Measurements from ENCODE around the gene CLUH. TPM values are rescaled to one million over a fixed set of nuclear protein-coding genes. Genes with fewer than 3 reads are reported as not detected.
"Not testable (repeated sequence)": the region's sequence is repeated elsewhere in the genome, so short reads cannot be mapped to it uniquely, and the experiment has no call there.

CLUH gene
- total RNA-seq, 1 donor from 2014 or later = 53.6 TPM

GRCh38 chr17:2701161-2701995 is 10.2 kb downstream of the CLUH start:
- H3K27me3 Mint-ChIP-seq (ENCODE audit: low read depth, unreplicated experiment) = no peaks in the 10 kb centered on the region
- Histone ChIP-seq H3K4me1 (ENCODE audit: insufficient read depth, low read length) (peaks cover 12% of the 10 kb centered on the region), H3K79me2 (ENCODE audit: insufficient read depth, low read length) (peaks cover 28% of the 10 kb centered on the region), H3K27ac (ENCODE audit: low read depth, low read length) (no peak overlapping the region), H3K4me3 (ENCODE audit: insufficient read depth, low read depth, low read length) (no peak overlapping the region), H4K20me1 (ENCODE audit: insufficient read depth, low read length) (peaks cover 34% of the 10 kb centered on the region), H3K4me2 (ENCODE audit: low read length) (no peak overlapping the region), H3K9ac (ENCODE audit: low read length) (no peak overlapping the region), H3K9me3 (ENCODE audit: insufficient read depth, low read depth, low read length) (no peaks in the 10 kb centered on the region), H2AFZ (ENCODE audit: low read depth, low read length) (no peak overlapping the region), H3K36me3 (ENCODE audit: insufficient read depth, low read length) (peaks cover 11% of the 10 kb centered on the region), H3K27me3 (ENCODE audit: insufficient read depth, low read length) (no peaks in the 10 kb centered on the region)
- H3K4me1 Mint-ChIP-seq (ENCODE audit: low read depth, unreplicated experiment) = peaks cover 9% of the 10 kb centered on the region
- no peaks in the 10 kb centered on the region for H3K9me3 Mint-ChIP-seq (ENCODE audit: unreplicated experiment)
- no peak for TF ChIP-seq EZH2 (IDR thresholded peaks at IDR 0.05; ENCODE audit: insufficient read depth, low read length)
- H3K27ac Mint-ChIP-seq (ENCODE audit: unreplicated experiment) = no peak overlapping the region
- H3K36me3 Mint-ChIP-seq (ENCODE audit: low read depth, unreplicated experiment) = peaks cover 8% of the 10 kb centered on the region
- H3K4me3 Mint-ChIP-seq (ENCODE audit: unreplicated experiment) = no peak overlapping the region
- no peak for DNase-seq (ENCODE audit: low read depth)
- no peak for FAIRE-seq

GRCh38 chr17:2700491-2701141 is 10.9 kb downstream of the CLUH start:
- Histone ChIP-seq H3K27ac (ENCODE audit: low read depth, low read length) (no peak overlapping the region), H3K79me2 (ENCODE audit: insufficient read depth, low read length) (peaks cover 21% of the 10 kb centered on the region), H3K4me2 (ENCODE audit: low read length) (no peak overlapping the region), H3K27me3 (ENCODE audit: insufficient read depth, low read length) (no peaks in the 10 kb centered on the region), H3K9me3 (ENCODE audit: insufficient read depth, low read depth, low read length) (no peaks in the 10 kb centered on the region), H2AFZ (ENCODE audit: low read depth, low read length) (no peak overlapping the region), H3K36me3 (ENCODE audit: insufficient read depth, low read length) (peaks cover 11% of the 10 kb centered on the region), H3K4me1 (ENCODE audit: insufficient read depth, low read length) (peaks cover 9% of the 10 kb centered on the region), H3K9ac (ENCODE audit: low read length) (no peak overlapping the region), H3K4me3 (ENCODE audit: insufficient read depth, low read depth, low read length) (no peak overlapping the region), H4K20me1 (ENCODE audit: insufficient read depth, low read length) (peaks cover 26% of the 10 kb centered on the region)
- H3K27me3 Mint-ChIP-seq (ENCODE audit: low read depth, unreplicated experiment) = no peaks in the 10 kb centered on the region
- no peak overlapping the region for H3K27ac Mint-ChIP-seq (ENCODE audit: unreplicated experiment)
- H3K9me3 Mint-ChIP-seq (ENCODE audit: unreplicated experiment) = no peaks in the 10 kb centered on the region
- peaks cover 8% of the 10 kb centered on the region for H3K36me3 Mint-ChIP-seq (ENCODE audit: low read depth, unreplicated experiment)
- no peak for FAIRE-seq
- TF ChIP-seq CTCF (IDR thresholded peaks at IDR 0.05; ENCODE audit: insufficient read depth, low read depth, low read length) = no peak
- TF ChIP-seq EZH2 (IDR thresholded peaks at IDR 0.05; ENCODE audit: insufficient read depth, low read length) = no peak
- peaks cover 7% of the 10 kb centered on the region for H3K4me1 Mint-ChIP-seq (ENCODE audit: low read depth, unreplicated experiment)
- no peak for DNase-seq (ENCODE audit: low read depth)
- H3K4me3 Mint-ChIP-seq (ENCODE audit: unreplicated experiment) = no peak overlapping the region

GRCh38 chr17:2700030-2700490 is 11.5 kb downstream of the CLUH start:
- TF ChIP-seq CTCF (IDR thresholded peaks at IDR 0.05; ENCODE audit: insufficient read depth, low read depth, low read length) = no peak
- TF ChIP-seq EZH2 (IDR thresholded peaks at IDR 0.05; ENCODE audit: insufficient read depth, low read length) = no peak
- Histone ChIP-seq H3K27ac (ENCODE audit: low read depth, low read length) (no peak overlapping the region), H3K27me3 (ENCODE audit: insufficient read depth, low read length) (no peaks in the 10 kb centered on the region), H3K36me3 (ENCODE audit: insufficient read depth, low read length) (peaks cover 11% of the 10 kb centered on the region), H2AFZ (ENCODE audit: low read depth, low read length) (no peak overlapping the region), H3K9ac (ENCODE audit: low read length) (no peak overlapping the region), H3K4me2 (ENCODE audit: low read length) (no peak overlapping the region), H3K79me2 (ENCODE audit: insufficient read depth, low read length) (peaks cover 15% of the 10 kb centered on the region), H3K9me3 (ENCODE audit: insufficient read depth, low read depth, low read length) (no peaks in the 10 kb centered on the region), H3K4me1 (ENCODE audit: insufficient read depth, low read length) (peaks cover 4% of the 10 kb centered on the region), H4K20me1 (ENCODE audit: insufficient read depth, low read length) (peaks cover 21% of the 10 kb centered on the region), H3K4me3 (ENCODE audit: insufficient read depth, low read depth, low read length) (no peak overlapping the region)
- DNase-seq (ENCODE audit: low read depth) (no peak), FAIRE-seq (no peak)
- peaks cover 1% of the 10 kb centered on the region for H3K4me1 Mint-ChIP-seq (ENCODE audit: low read depth, unreplicated experiment)
- no peak overlapping the region for H3K4me3 Mint-ChIP-seq (ENCODE audit: unreplicated experiment)
- no peaks in the 10 kb centered on the region for H3K9me3 Mint-ChIP-seq (ENCODE audit: unreplicated experiment)
- no peak overlapping the region for H3K27ac Mint-ChIP-seq (ENCODE audit: unreplicated experiment)
- peaks cover 8% of the 10 kb centered on the region for H3K36me3 Mint-ChIP-seq (ENCODE audit: low read depth, unreplicated experiment)
- no peaks in the 10 kb centered on the region for H3K27me3 Mint-ChIP-seq (ENCODE audit: low read depth, unreplicated experiment)

GRCh38 chr17:2699216-2699805 is 12.3 kb downstream of the CLUH start:
- H3K27me3 ChIP-seq (ENCODE audit: insufficient read depth, low read length); H3K9ac ChIP-seq (ENCODE audit: low read length); H3K4me1 Mint-ChIP-seq (ENCODE audit: low read depth, unreplicated experiment); H3K36me3 Mint-ChIP-seq (ENCODE audit: low read depth, unreplicated experiment); H3K4me3 ChIP-seq (ENCODE audit: insufficient read depth, low read depth, low read length); H3K79me2 ChIP-seq (ENCODE audit: insufficient read depth, low read length); H3K4me3 Mint-ChIP-seq (ENCODE audit: unreplicated experiment); H3K27ac ChIP-seq (ENCODE audit: low read depth, low read length); FAIRE-seq; H3K27ac Mint-ChIP-seq (ENCODE audit: unreplicated experiment); H3K9me3 Mint-ChIP-seq (ENCODE audit: unreplicated experiment); H3K9me3 ChIP-seq (ENCODE audit: insufficient read depth, low read depth, low read length); H3K4me1 ChIP-seq (ENCODE audit: insufficient read depth, low read length); H3K4me2 ChIP-seq (ENCODE audit: low read length); DNase-seq (ENCODE audit: low read depth); H3K27me3 Mint-ChIP-seq (ENCODE audit: low read depth, unreplicated experiment); H2AFZ ChIP-seq (ENCODE audit: low read depth, low read length): not testable (repeated sequence)
- peaks cover 11% of the 10 kb centered on the region for H3K36me3 ChIP-seq (ENCODE audit: insufficient read depth, low read length)
- H4K20me1 ChIP-seq (ENCODE audit: insufficient read depth, low read length) = peaks cover 13% of the 10 kb centered on the region

All from astrocyte (in vitro differentiated cells and primary cell).